ENCODE data around the gene OLA1. TPM values are rescaled to one million over a fixed set of nuclear protein-coding genes. Genes with fewer than 3 reads are reported as not detected.

OLA1 gene
- total RNA-seq, 1 donor from 2014 or later, result 118 TPM

DNA sequence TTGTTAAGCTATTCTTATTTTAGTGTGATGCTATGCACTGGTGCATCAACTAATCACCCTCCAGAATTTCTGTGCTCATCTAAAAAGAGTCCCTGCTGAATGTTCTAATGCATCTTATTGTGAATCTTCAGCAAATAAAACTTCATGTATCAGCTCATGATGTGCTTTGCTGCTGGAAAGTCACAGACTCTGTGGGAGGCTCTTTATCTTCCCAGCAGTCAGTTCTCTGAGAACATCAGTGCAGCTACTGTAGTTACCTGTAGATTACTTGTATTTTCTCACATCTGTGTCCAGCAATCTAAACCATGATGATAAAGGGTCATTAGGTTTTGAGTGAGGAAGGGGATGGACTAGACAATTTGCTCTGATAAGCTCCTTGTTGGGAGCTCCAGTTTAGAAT lies 141.6 kb downstream of the OLA1 start:
- Mint-ChIP-seq H3K4me3 (ENCODE audit: low read depth) (no peak overlapping the region), H3K27ac (no peak overlapping the region), H3K4me1 (ENCODE audit: low read depth) (peaks cover 11% of the 10 kb centered on the region), H3K27me3 (no peaks in the 10 kb centered on the region), H3K9me3 (ENCODE audit: low read depth) (no peaks in the 10 kb centered on the region), H3K36me3 (ENCODE audit: insufficient read depth) (no peaks in the 10 kb centered on the region)
- no peak for DNase-seq (ENCODE audit: low spot score, unreplicated experiment)
- TF ChIP-seq, protein P1, sequence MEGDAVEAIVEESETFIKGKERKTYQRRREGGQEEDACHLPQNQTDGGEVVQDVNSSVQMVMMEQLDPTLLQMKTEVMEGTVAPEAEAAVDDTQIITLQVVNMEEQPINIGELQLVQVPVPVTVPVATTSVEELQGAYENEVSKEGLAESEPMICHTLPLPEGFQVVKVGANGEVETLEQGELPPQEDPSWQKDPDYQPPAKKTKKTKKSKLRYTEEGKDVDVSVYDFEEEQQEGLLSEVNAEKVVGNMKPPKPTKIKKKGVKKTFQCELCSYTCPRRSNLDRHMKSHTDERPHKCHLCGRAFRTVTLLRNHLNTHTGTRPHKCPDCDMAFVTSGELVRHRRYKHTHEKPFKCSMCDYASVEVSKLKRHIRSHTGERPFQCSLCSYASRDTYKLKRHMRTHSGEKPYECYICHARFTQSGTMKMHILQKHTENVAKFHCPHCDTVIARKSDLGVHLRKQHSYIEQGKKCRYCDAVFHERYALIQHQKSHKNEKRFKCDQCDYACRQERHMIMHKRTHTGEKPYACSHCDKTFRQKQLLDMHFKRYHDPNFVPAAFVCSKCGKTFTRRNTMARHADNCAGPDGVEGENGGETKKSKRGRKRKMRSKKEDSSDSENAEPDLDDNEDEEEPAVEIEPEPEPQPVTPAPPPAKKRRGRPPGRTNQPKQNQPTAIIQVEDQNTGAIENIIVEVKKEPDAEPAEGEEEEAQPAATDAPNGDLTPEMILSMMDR (IDR thresholded peaks at IDR 0.05; ENCODE audit: unreplicated experiment), result no peak

DNA sequence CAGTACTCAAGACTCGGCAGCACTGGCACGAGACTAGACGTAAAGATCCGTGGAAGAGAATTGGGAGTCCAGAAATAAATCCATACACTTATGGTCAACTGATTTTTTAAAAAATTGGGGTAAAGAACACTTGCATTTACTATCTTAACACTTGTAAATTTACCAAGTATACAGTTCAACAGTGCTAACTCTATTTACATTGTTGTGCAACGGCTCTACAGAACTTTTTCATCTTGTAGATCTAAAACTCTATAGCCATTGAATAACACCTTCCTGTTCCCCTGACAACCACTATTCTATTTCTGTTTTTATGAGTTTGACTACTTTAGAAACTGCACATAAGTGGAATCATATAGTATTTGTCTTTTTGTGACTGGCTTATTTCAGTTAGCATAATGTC lies 153.8 kb downstream of the OLA1 start:
- H3K9me3 Mint-ChIP-seq (ENCODE audit: low read depth), result no peaks in the 10 kb centered on the region
- TF ChIP-seq, protein P1 (IDR thresholded peaks at IDR 0.05; ENCODE audit: unreplicated experiment), result no peak
- no peaks in the 10 kb centered on the region for H3K4me1 Mint-ChIP-seq (ENCODE audit: low read depth)
- H3K36me3 Mint-ChIP-seq (ENCODE audit: insufficient read depth), result peaks cover 13% of the 10 kb centered on the region
- DNase-seq (ENCODE audit: low spot score, unreplicated experiment), result no peak
- H3K4me3 Mint-ChIP-seq (ENCODE audit: low read depth), result no peak overlapping the region
- peak overlapping the region; percentile 10 for H3K27ac Mint-ChIP-seq
- no peaks in the 10 kb centered on the region for H3K27me3 Mint-ChIP-seq

DNA sequence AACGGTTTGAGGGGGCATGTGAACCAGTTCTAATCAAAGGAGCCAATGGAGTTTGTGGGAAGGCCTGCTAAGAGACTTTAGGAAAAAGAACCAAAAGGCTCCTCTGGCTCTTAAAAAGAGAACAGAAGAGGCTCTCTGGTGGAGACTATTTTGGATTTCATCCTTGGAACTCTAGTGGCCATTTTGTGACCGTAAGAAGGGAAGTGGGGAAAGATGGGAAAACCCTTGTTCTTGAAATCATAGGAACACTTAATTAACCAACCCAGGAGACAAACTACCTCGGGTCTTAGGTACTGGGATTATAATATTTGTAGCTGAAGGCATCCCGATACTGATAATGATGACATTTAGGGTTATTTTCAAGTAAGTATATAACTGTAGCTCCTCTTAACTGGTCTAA lies 157.9 kb downstream of the OLA1 start:
- peaks cover 4% of the 10 kb centered on the region for H3K9me3 Mint-ChIP-seq (ENCODE audit: low read depth)
- no peak overlapping the region for H3K27ac Mint-ChIP-seq
- TF ChIP-seq, protein P1 (IDR thresholded peaks at IDR 0.05; ENCODE audit: unreplicated experiment), result no peak
- no peaks in the 10 kb centered on the region for H3K4me1 Mint-ChIP-seq (ENCODE audit: low read depth)
- H3K36me3 Mint-ChIP-seq (ENCODE audit: insufficient read depth), result peaks cover 20% of the 10 kb centered on the region
- no peak overlapping the region for H3K4me3 Mint-ChIP-seq (ENCODE audit: low read depth)
- H3K27me3 Mint-ChIP-seq, result no peaks in the 10 kb centered on the region
- DNase-seq (ENCODE audit: low spot score, unreplicated experiment), result no peak

DNA sequence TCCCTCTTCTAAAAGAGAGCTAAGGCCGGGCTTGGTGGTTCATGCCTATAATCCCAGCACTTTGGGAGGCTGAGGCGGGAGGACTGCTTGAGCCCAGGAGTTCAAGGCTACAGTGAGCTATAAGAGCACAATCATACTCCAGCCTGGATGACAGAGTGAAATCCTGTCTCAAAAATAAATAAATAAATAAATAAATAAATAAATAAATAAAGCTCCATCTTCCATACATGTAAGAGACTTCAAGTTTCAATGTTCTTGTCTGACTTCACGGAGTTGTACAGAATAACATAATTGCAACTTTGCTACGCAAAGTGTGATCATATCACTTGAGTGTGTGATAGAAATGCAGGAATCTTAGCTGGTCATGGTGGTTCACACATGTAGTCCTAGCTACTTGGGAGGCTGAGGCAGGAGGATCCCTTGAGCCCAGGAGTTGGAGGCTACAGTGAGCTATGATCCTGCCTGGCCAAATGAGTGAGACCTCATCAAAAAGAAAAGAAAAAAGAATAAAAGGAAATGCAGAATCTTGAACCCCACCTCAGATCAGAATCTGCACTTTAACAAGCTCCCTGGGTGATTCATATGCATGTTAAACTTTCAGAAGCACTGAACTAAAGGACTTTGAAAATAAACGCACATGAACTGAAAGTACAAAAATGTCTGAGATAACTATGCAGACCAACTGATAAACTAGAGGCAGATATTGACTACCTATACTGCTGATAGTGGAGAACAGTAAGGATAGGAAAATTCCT lies 159.4 kb downstream of the OLA1 start:
- Mint-ChIP-seq H3K27ac (no peak overlapping the region), H3K9me3 (ENCODE audit: low read depth) (peaks cover 4% of the 10 kb centered on the region), H3K36me3 (ENCODE audit: insufficient read depth) (peaks cover 16% of the 10 kb centered on the region), H3K4me3 (ENCODE audit: low read depth) (no peak overlapping the region), H3K4me1 (ENCODE audit: low read depth) (peaks cover 1% of the 10 kb centered on the region), H3K27me3 (no peaks in the 10 kb centered on the region)
- no peak for DNase-seq (ENCODE audit: low spot score, unreplicated experiment)
- TF ChIP-seq, protein P1 (IDR thresholded peaks at IDR 0.05; ENCODE audit: unreplicated experiment), result no peak

DNA sequence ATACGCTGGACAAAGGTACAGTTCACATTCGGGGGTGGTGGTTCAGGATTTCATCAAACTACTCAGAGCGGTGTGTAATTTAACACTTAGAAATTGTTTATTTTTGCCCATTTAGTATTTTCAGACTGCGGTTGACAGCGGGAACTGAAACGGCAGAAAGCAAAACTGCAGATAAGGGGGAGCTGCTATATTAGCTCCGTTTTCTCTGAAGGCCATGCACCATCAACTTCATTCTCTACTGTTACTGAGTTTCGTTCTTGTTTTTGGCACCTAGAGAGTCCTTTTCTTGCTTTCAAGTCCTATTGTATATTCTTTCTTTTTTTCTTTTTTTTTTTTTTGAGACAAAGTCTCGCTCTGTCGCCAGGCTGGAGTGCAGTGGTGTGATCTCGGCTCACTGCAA lies 161.6 kb downstream of the OLA1 start:
- Mint-ChIP-seq H3K4me3 (ENCODE audit: low read depth) (no peak overlapping the region), H3K9me3 (ENCODE audit: low read depth) (peaks cover 4% of the 10 kb centered on the region), H3K4me1 (ENCODE audit: low read depth) (peaks cover 4% of the 10 kb centered on the region), H3K36me3 (ENCODE audit: insufficient read depth) (peaks cover 16% of the 10 kb centered on the region), H3K27ac (peak overlapping the region; percentile 77), H3K27me3 (no peaks in the 10 kb centered on the region)
- DNase-seq (ENCODE audit: low spot score, unreplicated experiment), result no peak
- TF ChIP-seq, protein P1 (IDR thresholded peaks at IDR 0.05; ENCODE audit: unreplicated experiment), result no peak
